CD14-positive monocyte (primary cell): ENCODE results near the gene CARD9. TPM values are rescaled to one million over a fixed set of nuclear protein-coding genes. Genes with fewer than 3 reads are reported as not detected.

Experiments used
- DNase-seq, 3 donors: peaks; one replicate each; pipeline ENCODE4 v3.0.0-alpha.2; 2011 to 2022
- H2AFZ ChIP-seq: 2 replicates; pipeline ENCODE4 v1.6.0; 2012; ENCODE audit warnings: mild to moderate bottlenecking, low read depth, low read length, inconsistent platforms; ENCODE audit not compliant: insufficient read depth, poor library complexity, severe bottlenecking
- H3K27ac ChIP-seq, 2 donors: 1 replicate in 1 of 2; 2 replicates in 1 of 2; pipeline ENCODE4 v1.5.1; 2012 to 2013; ENCODE audit warnings: low read length in 2 of 2, control low read depth in 1 of 2, inconsistent platforms in 1 of 2, low read depth in 1 of 2, mild to moderate bottlenecking in 1 of 2
- H3K27me3 ChIP-seq, 2 donors: one replicate each; pipeline versions ENCODE4 v1.6.0 to v1.6.1; 2011 to 2013; ENCODE audit warnings: low read length in 2 of 2; ENCODE audit not compliant: control insufficient read depth in 2 of 2, insufficient read depth in 2 of 2
- H3K36me3 ChIP-seq, 2 donors: replicated peaks in 1 of 2; 1 replicate in 1 of 2; 2 replicates in 1 of 2; pipeline versions ENCODE4 v1.5.1 to v1.6.1; 2012 to 2013; ENCODE audit warnings: low read length in 2 of 2, control low read depth in 1 of 2, inconsistent platforms in 1 of 2, mild to moderate bottlenecking in 1 of 2; ENCODE audit not compliant: insufficient read depth in 2 of 2, control insufficient read depth in 1 of 2
- H3K4me1 ChIP-seq, 2 donors: 1 replicate in 1 of 2; 2 replicates in 1 of 2; pipeline versions ENCODE4 v1.5.1 to v1.6.1; 2012 to 2013; ENCODE audit warnings: low read length in 2 of 2, control low read depth in 1 of 2, inconsistent platforms in 1 of 2, mild to moderate bottlenecking in 1 of 2, moderate library complexity in 1 of 2; ENCODE audit not compliant: insufficient read depth in 2 of 2, control insufficient read depth in 1 of 2
- H3K4me2 ChIP-seq: replicated peaks from 2 replicates; pipeline ENCODE3; 2012; ENCODE audit warnings: low read length, moderate library complexity, mild to moderate bottlenecking; ENCODE audit not compliant: poor library complexity, severe bottlenecking; ENCODE audit errors: extremely low read depth
- H3K4me3 ChIP-seq, 3 experiments: fragments of 200-600 bp in 1 of 3; sonication (generic) in 1 of 3; replicated peaks in 1 of 3; 1 replicate in 2 of 3; 2 replicates in 1 of 3; pipeline ENCODE4 v1.5.1; 2011 to 2013; ENCODE audit warnings: low read length in 3 of 3, mild to moderate bottlenecking in 3 of 3, control low read depth in 2 of 3, low read depth in 2 of 3, inconsistent platforms in 1 of 3, moderate library complexity in 1 of 3
- H3K79me2 ChIP-seq: 2 replicates; pipeline ENCODE4 v1.6.0; 2012; ENCODE audit warnings: mild to moderate bottlenecking, control low read depth, inconsistent platforms, low read length, moderate library complexity; ENCODE audit not compliant: insufficient read depth
- H3K9ac ChIP-seq: 2 replicates; pipeline ENCODE4 v1.6.0; 2017; ENCODE audit warnings: low read length, mild to moderate bottlenecking; ENCODE audit not compliant: insufficient read depth, poor library complexity, severe bottlenecking
- H3K9me3 ChIP-seq, 2 donors: replicated peaks in 1 of 2; 1 replicate in 1 of 2; 2 replicates in 1 of 2; pipeline versions ENCODE4 v1.5.1 to v1.6.1; 2012 to 2013; ENCODE audit warnings: low read length in 2 of 2, control low read depth in 1 of 2; ENCODE audit not compliant: control insufficient read depth in 1 of 2, insufficient read depth in 1 of 2
- H4K20me1 ChIP-seq: 2 replicates; pipeline ENCODE4 v1.6.0; 2012; ENCODE audit warnings: mild to moderate bottlenecking, low read length, control low read depth, moderate library complexity; ENCODE audit not compliant: insufficient read depth
- H3K27ac Mint-ChIP-seq, 7 donors: one replicate each; pipeline ENCODE4 v1.8.0; 2020; ENCODE audit warnings: mild to moderate bottlenecking in 7 of 7, mixed read lengths in 7 of 7, moderate library complexity in 6 of 7, inconsistent platforms in 2 of 7
- H3K27me3 Mint-ChIP-seq, 3 donors: one replicate each; pipeline ENCODE4 v1.8.0; 2021 to 2022; ENCODE audit warnings: low read depth in 3 of 3, mild to moderate bottlenecking in 3 of 3, mixed read lengths in 3 of 3, moderate library complexity in 3 of 3, inconsistent platforms in 1 of 3
- H3K36me3 Mint-ChIP-seq, 2 donors: one replicate each; pipeline ENCODE4 v1.8.0; 2020; ENCODE audit warnings: mixed read lengths in 2 of 2, inconsistent platforms in 1 of 2, mild to moderate bottlenecking in 1 of 2
- H3K4me1 Mint-ChIP-seq: one replicate; pipeline ENCODE4 v1.8.0; 2020; ENCODE audit warnings: mild to moderate bottlenecking, mixed read lengths
- H3K4me3 Mint-ChIP-seq, 2 donors: one replicate each; pipeline ENCODE4 v1.8.0; 2020; ENCODE audit warnings: mild to moderate bottlenecking in 2 of 2, mixed read lengths in 2 of 2, moderate library complexity in 1 of 2
- H3K9me3 Mint-ChIP-seq, 7 donors: one replicate each; pipeline ENCODE4 v1.8.0; 2020 to 2022; ENCODE audit warnings: mixed read lengths in 7 of 7, mild to moderate bottlenecking in 6 of 7, moderate library complexity in 6 of 7, inconsistent platforms in 2 of 7
- CTCF ChIP-seq: fragments of 200-600 bp; IDR thresholded peaks from one replicate; pipeline ENCODE4 v1.8.0; 2022; ENCODE audit warnings: antibody characterized with exemption, mild to moderate bottlenecking
- WGBS: methylation state at CpG from one replicate; pipeline ENCODE4 v1.1.5; 2013; ENCODE audit warnings: missing lambda C conversion rate; ENCODE audit not compliant: insufficient coverage; 5-methylcytosine and 5-hydroxymethylcytosine counted together
- intact Hi-C, 2 donors: fragments of 100-400 bp; cut with micrococcal nuclease; formaldehyde crosslinking; loops; one replicate each; pipeline versions ENCODE4 v1.15.0 to v1.15.1; 2023
- polyA plus RNA-seq, 3 donors: library from polyadenylated mRNA; depleted of rRNA in 1 of 3; unstranded in 2 of 3; stranded (reverse) in 1 of 3; fragments of 300-500 nt in 2 of 3; fragments of >200 nt in 1 of 3; fragmentation: Illumina TruSeq in 2 of 3; gene quantifications; 1 replicate in 2 of 3; 2 replicates in 1 of 3; pipeline ENCODE4 v1.2.3, GENCODE V29; 2012 to 2021

CARD9 gene
- polyA plus RNA-seq, 3 donors, result 34.3 to 108 (median 41.4) TPM

GRCh38 chr9:136314944-136315343, 58.5 kb downstream of the CARD9 start:
- Mint-ChIP-seq H3K27ac (peak overlapping the region in 1 of 7 donors; percentile 27), H3K4me1 (no peaks in the 10 kb centered on the region), H3K4me3 (no peak overlapping the region), H3K36me3 (peaks cover 0 to 6% of the 10 kb centered on the region in 2 donors), H3K27me3 (peaks cover 0 to 2% (median 0%) of the 10 kb centered on the region in 3 donors), H3K9me3 (peaks cover 15 to 24% (median 18%) of the 10 kb centered on the region in 7 donors)
- no peak overlapping the region for H3K27ac ChIP-seq
- no peak overlapping the region for H3K4me2 ChIP-seq
- DNase-seq, result no peak
- H3K9me3 ChIP-seq, result peaks cover 10 to 26% of the 10 kb centered on the region in 2 donors
- no peak for TF ChIP-seq CTCF
- 95% methylated on average over 3 of the region's 4 CpGs for WGBS
- no peaks in the 10 kb centered on the region for H4K20me1 ChIP-seq
- H2AFZ ChIP-seq, result no peak overlapping the region
- H3K79me2 ChIP-seq, result no peaks in the 10 kb centered on the region
- H3K36me3 ChIP-seq, result no peaks in the 10 kb centered on the region
- intact Hi-C loops, result no loop called here
- H3K9ac ChIP-seq, result no peak overlapping the region
- no peaks in the 10 kb centered on the region for H3K4me1 ChIP-seq
- H3K27me3 ChIP-seq, result peaks cover 0 to 3% of the 10 kb centered on the region in 2 donors
- no peak overlapping the region for H3K4me3 ChIP-seq

GRCh38 chr9:136314056-136314416, 59.4 kb downstream of the CARD9 start:
- no peak overlapping the region for H3K27ac Mint-ChIP-seq
- H3K79me2 ChIP-seq, result no peaks in the 10 kb centered on the region
- H3K9me3 ChIP-seq, result peaks cover 10 to 26% of the 10 kb centered on the region in 2 donors
- no peak overlapping the region for H3K27ac ChIP-seq
- H3K36me3 Mint-ChIP-seq, result peaks cover 0 to 6% of the 10 kb centered on the region in 2 donors
- H3K9ac ChIP-seq, result no peak overlapping the region
- no peak for DNase-seq
- no peaks in the 10 kb centered on the region for H3K4me1 ChIP-seq
- H3K4me1 Mint-ChIP-seq, result no peaks in the 10 kb centered on the region
- no peak overlapping the region for H3K4me3 ChIP-seq
- H3K36me3 ChIP-seq, result no peaks in the 10 kb centered on the region
- TF ChIP-seq CTCF, result no peak
- WGBS, result no CpG with 5 or more reads among the region's 3 CpGs
- H3K4me2 ChIP-seq, result no peak overlapping the region
- H4K20me1 ChIP-seq, result no peaks in the 10 kb centered on the region
- peaks cover 15 to 24% (median 18%) of the 10 kb centered on the region in 7 donors for H3K9me3 Mint-ChIP-seq
- no peak overlapping the region for H3K4me3 Mint-ChIP-seq
- H2AFZ ChIP-seq, result no peak overlapping the region
- peaks cover 0 to 2% (median 0%) of the 10 kb centered on the region in 3 donors for H3K27me3 Mint-ChIP-seq
- H3K27me3 ChIP-seq, result peaks cover 0 to 3% of the 10 kb centered on the region in 2 donors
- intact Hi-C loops, result no loop called here

Other genes starting within 250 kb of the CARD9 start
- gene LHX3, start 168.5 kb downstream of the CARD9 start, polyA plus RNA-seq, result not detected
- 1 to 10 TPM in 1 of 3 donors, under 1 TPM in 2; 0.03 to 8.4 (median 0.17) TPM for gene QSOX2, start 127.9 kb downstream of the CARD9 start, polyA plus RNA-seq
- not detected for gene CCDC187, start 69.6 kb downstream of the CARD9 start, polyA plus RNA-seq
- gene GPSM1, start 46.1 kb downstream of the CARD9 start, polyA plus RNA-seq, result 1 to 10 TPM in 1 of 3 donors, under 1 TPM in 2; 0.67 to 3.1 (median 0.73) TPM
- 10 to 100 TPM in 2 of 3 donors, 1 to 10 TPM in 1; 5.1 to 20.5 (median 10.5) TPM for gene DNLZ, start 9.9 kb downstream of the CARD9 start, polyA plus RNA-seq
- 1 to 10 TPM in 2 of 3 donors, under 1 TPM in 1; 0.59 to 6.7 (median 1.2) TPM for gene SNAPC4, start 26.5 kb upstream of the CARD9 start, polyA plus RNA-seq
- 10 to 100 TPM in 1 of 3 donors, 1 to 10 TPM in 2; 3.3 to 60.0 (median 9.6) TPM for gene ENTR1, start 36.9 kb upstream of the CARD9 start, polyA plus RNA-seq
- gene PMPCA, start 37.0 kb upstream of the CARD9 start, polyA plus RNA-seq, result 10 to 100 TPM; 23.1 to 58.8 (median 24.9) TPM
- 1 to 10 TPM; 1.0 to 8.0 (median 1.0) TPM for gene INPP5E, start 66.2 kb upstream of the CARD9 start, polyA plus RNA-seq
- 10 to 100 TPM; 11.1 to 36.8 (median 19.1) TPM for gene SEC16A, start 109.4 kb upstream of the CARD9 start, polyA plus RNA-seq
- gene NOTCH1, start 172.4 kb upstream of the CARD9 start, polyA plus RNA-seq, result 10 to 100 TPM in 1 of 3 donors, 1 to 10 TPM in 2; 1.4 to 33.0 (median 2.2) TPM